Astrocyte (in vitro differentiated cells and primary cell): ENCODE results near the gene ECSIT.

Experiments used
- CTCF ChIP-seq: IDR thresholded peaks from 2 replicates; pipeline ENCODE4 v1.5.1; 2011; ENCODE audit warnings: low read depth, mild to moderate bottlenecking, inconsistent platforms, low read length, moderate library complexity; ENCODE audit not compliant: insufficient read depth
- EZH2 ChIP-seq: IDR thresholded peaks from 2 replicates; pipeline ENCODE4 v1.6.1; 2012; ENCODE audit warnings: mild to moderate bottlenecking, low read length, inconsistent platforms; ENCODE audit not compliant: insufficient read depth

GRCh38 chr19:11481534-11482383 lies 47.2 kb downstream of the ECSIT start:
- no peak for TF ChIP-seq CTCF
- TF ChIP-seq EZH2 = peak; percentile 68
